ENCODE results near the gene MOB3A.

DNA sequence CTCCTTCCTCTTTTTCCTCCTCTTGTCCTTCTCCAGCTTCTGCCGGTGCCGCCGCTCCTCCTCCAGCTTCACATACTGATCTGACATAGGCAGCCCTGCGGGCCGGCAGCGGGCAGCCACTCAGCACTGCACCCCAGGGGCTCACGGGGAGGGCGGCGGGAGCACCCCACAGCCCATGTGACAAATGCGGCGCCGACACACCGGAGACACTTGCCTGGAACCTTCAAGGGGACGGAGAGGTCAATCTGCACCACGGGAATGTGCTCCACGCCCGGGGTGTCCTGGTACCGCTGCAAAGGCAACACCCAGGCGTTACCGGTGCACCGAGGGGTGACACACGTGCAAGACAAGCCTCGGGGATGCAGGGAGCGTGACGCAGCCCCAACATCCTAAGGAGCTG lies 19.2 kb upstream of the MOB3A start:
- TF ChIP-seq, protein P1, sequence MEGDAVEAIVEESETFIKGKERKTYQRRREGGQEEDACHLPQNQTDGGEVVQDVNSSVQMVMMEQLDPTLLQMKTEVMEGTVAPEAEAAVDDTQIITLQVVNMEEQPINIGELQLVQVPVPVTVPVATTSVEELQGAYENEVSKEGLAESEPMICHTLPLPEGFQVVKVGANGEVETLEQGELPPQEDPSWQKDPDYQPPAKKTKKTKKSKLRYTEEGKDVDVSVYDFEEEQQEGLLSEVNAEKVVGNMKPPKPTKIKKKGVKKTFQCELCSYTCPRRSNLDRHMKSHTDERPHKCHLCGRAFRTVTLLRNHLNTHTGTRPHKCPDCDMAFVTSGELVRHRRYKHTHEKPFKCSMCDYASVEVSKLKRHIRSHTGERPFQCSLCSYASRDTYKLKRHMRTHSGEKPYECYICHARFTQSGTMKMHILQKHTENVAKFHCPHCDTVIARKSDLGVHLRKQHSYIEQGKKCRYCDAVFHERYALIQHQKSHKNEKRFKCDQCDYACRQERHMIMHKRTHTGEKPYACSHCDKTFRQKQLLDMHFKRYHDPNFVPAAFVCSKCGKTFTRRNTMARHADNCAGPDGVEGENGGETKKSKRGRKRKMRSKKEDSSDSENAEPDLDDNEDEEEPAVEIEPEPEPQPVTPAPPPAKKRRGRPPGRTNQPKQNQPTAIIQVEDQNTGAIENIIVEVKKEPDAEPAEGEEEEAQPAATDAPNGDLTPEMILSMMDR (IDR thresholded peaks at IDR 0.05), result no peak
- TF ChIP-seq POLR2A (IDR thresholded peaks at IDR 0.05), result no peak

Data from body of pancreas (tissue), 4 donors.